Measurements from ENCODE around the gene NMBR.

NMBR gene

GRCh38 chr6:142055219-142055618, 91.7 kb downstream of the NMBR start (continued):
- no peak for TF ChIP-seq ZNF398 (tag by site-specific recombination; IDR thresholded peaks at IDR 0.05)
- no peak for TF ChIP-seq ZNF350 (tag by site-specific recombination; IDR thresholded peaks at IDR 0.05)
- TF ChIP-seq ZNF747 (tag by site-specific recombination; IDR thresholded peaks at IDR 0.05): no peak
- TF ChIP-seq RBAK (tag by site-specific recombination; IDR thresholded peaks at IDR 0.05): no peak
- no peak for TF ChIP-seq GLIS1 (tag by site-specific recombination; IDR thresholded peaks at IDR 0.05)
- TF ChIP-seq ZXDB (tag by site-specific recombination; IDR thresholded peaks at IDR 0.05): no peak
- TF ChIP-seq ZBTB44 (tag by site-specific recombination; IDR thresholded peaks at IDR 0.05): no peak
- TF ChIP-seq ZNF121 (tag by site-specific recombination; IDR thresholded peaks at IDR 0.05): no peak
- TF ChIP-seq IKZF3 (tag by site-specific recombination; IDR thresholded peaks at IDR 0.05): no peak
- no peak for TF ChIP-seq ZNF449 (tag by site-specific recombination; IDR thresholded peaks at IDR 0.05)

GRCh38 chr6:142051404-142051803, 95.5 kb downstream of the NMBR start:
- Histone ChIP-seq H3K4me1 (ENCODE audit: control insufficient read depth, insufficient read depth, low read length) (no peaks in the 10 kb centered on the region), H3K4me3 (ENCODE audit: low read depth, low read length) (no peak overlapping the region), H3K27ac (ENCODE audit: extremely low read depth, low read depth, low read length) (no peak overlapping the region), H3K9me3 (ENCODE audit: control insufficient read depth, insufficient read depth, low read depth, low read length) (no peaks in the 10 kb centered on the region), H3K36me3 (ENCODE audit: control insufficient read depth in 2 of 2, insufficient read depth in 1 of 2, low read length in 2 of 2) (no peaks in the 10 kb centered on the region)
- TF ChIP-seq ZSCAN16 (tag by site-specific recombination; IDR thresholded peaks at IDR 0.05): no peak
- no peak for TF ChIP-seq ZBTB49 (tag by site-specific recombination; IDR thresholded peaks at IDR 0.05; ENCODE audit: low read depth)
- no peak for TF ChIP-seq ZNF132 (tag by site-specific recombination; IDR thresholded peaks at IDR 0.05; ENCODE audit: borderline replicate concordance)
- TF ChIP-seq ZNF391 (tag by site-specific recombination; IDR thresholded peaks at IDR 0.05; ENCODE audit: borderline replicate concordance, low read depth): no peak
- TF ChIP-seq ZNF175 (tag by site-specific recombination; IDR thresholded peaks at IDR 0.05): no peak
- TF ChIP-seq ZNF571 (tag by site-specific recombination; IDR thresholded peaks at IDR 0.05): no peak
- TF ChIP-seq ZNF280C (tag by site-specific recombination; IDR thresholded peaks at IDR 0.05): no peak
- no peak for TF ChIP-seq ZNF837 (tag by site-specific recombination; IDR thresholded peaks at IDR 0.05)
- TF ChIP-seq BCL11B (tag by site-specific recombination; IDR thresholded peaks at IDR 0.05; ENCODE audit: low read depth): no peak
- ChIA-PET CTCF (no interaction called here), POLR2A (no interaction called here)
